ENCODE data around the gene SLC11A2.

DNA sequence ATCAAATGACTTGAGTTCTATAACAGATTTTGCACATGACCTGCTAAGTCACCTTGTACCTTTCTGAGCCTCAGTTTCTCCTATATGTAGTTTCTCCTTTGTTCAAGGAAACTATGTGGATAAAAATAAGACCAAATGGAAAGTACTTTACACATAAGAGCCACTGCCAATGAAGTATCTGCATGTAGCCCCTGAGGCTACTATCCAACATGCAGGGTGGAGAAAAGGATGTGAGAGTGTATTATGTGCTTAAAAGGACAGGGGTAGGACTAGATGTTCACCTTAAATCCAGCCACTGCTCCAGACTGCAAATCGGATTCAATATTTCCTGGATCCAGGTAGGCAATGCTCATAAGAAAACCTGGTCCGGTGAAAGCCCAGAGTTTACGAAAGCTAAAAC, 21.2 kb downstream of the SLC11A2 start:
- no peak for TF ChIP-seq POLR2A (IDR thresholded peaks at IDR 0.05; ENCODE audit: low read length)
- TF ChIP-seq GATA1 (IDR thresholded peaks at IDR 0.05; ENCODE audit: low read depth, low read length): no peak
